ENCODE data around the gene ENPEP. TPM values are rescaled to one million over a fixed set of nuclear protein-coding genes. Genes with fewer than 3 reads are reported as not detected.

ENPEP gene
- total RNA-seq, 1 experiment from 2014 or later = 5.6 TPM

DNA sequence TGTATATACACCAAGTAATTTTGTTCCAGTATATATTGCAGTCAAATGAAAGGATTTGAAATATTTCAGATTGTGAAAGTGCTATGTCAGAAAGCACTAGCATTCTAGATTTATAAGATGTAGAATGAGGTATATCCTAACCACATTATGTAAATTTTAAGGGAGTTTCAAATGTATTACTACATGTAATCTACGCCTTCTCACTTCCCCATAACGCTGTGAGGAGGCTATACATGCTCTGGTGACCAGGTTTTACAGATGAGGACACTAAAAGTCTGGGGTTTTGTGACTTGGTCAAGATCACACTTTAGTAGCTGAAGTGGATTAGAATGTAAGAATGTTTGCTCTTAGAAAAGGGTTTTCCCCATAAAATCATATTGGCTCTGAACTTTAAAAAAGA is 8.1 kb downstream of the ENPEP start:
- no peaks in the 10 kb centered on the region for H3K36me3 ChIP-seq (ENCODE audit: control insufficient read depth, insufficient read depth, low read length)
- Mint-ChIP-seq H3K4me3 (ENCODE audit: unreplicated experiment) (no peak overlapping the region), H3K9me3 (ENCODE audit: unreplicated experiment) (no peaks in the 10 kb centered on the region), H3K27me3 (ENCODE audit: insufficient read depth, unreplicated experiment) (no peaks in the 10 kb centered on the region), H3K27ac (ENCODE audit: unreplicated experiment) (no peak overlapping the region), H3K4me1 (ENCODE audit: low read depth, unreplicated experiment) (peaks cover 25% of the 10 kb centered on the region), H3K36me3 (ENCODE audit: insufficient read depth, unreplicated experiment) (no peaks in the 10 kb centered on the region)
- BruUV-seq (replicated peaks) = no TSS peak
- POLR2A ChIA-PET = no interaction called here
- no peak for DNase-seq
- intact Hi-C loops (cut with micrococcal nuclease; ENCODE audit: unreplicated experiment) = no loop called here
- H3K27me3 ChIP-seq (replicated peaks; ENCODE audit: control insufficient read depth, insufficient read depth, low read length) = no peaks in the 10 kb centered on the region
- H3K9me3 ChIP-seq = no peaks in the 10 kb centered on the region
- H3K4me1 ChIP-seq = peaks cover 9% of the 10 kb centered on the region
- CTCF ChIA-PET = no interaction called here
- H3K4me3 ChIP-seq (ENCODE audit: low read depth, low read length) = no peak overlapping the region
- TF ChIP-seq, protein P1, sequence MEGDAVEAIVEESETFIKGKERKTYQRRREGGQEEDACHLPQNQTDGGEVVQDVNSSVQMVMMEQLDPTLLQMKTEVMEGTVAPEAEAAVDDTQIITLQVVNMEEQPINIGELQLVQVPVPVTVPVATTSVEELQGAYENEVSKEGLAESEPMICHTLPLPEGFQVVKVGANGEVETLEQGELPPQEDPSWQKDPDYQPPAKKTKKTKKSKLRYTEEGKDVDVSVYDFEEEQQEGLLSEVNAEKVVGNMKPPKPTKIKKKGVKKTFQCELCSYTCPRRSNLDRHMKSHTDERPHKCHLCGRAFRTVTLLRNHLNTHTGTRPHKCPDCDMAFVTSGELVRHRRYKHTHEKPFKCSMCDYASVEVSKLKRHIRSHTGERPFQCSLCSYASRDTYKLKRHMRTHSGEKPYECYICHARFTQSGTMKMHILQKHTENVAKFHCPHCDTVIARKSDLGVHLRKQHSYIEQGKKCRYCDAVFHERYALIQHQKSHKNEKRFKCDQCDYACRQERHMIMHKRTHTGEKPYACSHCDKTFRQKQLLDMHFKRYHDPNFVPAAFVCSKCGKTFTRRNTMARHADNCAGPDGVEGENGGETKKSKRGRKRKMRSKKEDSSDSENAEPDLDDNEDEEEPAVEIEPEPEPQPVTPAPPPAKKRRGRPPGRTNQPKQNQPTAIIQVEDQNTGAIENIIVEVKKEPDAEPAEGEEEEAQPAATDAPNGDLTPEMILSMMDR (IDR thresholded peaks at IDR 0.05; ENCODE audit: insufficient read depth in 1 of 2, low read depth in 1 of 2, low read length in 1 of 2, severe bottlenecking in 1 of 2, unreplicated experiment in 1 of 2) = no peak

DNA sequence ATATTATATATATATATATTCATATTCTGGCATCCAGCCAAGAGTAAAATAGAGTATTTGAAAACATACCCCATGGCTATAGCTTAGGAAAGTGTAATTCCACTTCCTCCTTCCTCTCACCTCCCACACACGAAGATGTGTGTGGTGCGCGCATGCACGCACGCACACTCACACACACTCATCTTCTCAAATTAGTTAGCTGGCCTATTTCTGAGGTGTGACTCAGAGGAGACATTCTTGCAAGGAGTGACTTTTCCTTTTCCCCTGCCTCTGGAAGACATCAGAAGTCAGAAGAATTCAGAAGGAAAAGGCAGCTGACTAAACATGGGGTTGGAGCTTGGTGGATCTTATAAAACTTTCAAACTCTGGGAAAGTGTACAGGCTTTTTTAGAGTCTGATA is 8.8 kb downstream of the ENPEP start:
- no peaks in the 10 kb centered on the region for H3K27me3 ChIP-seq (replicated peaks; ENCODE audit: control insufficient read depth, insufficient read depth, low read length)
- no peak overlapping the region for H3K4me3 Mint-ChIP-seq (ENCODE audit: unreplicated experiment)
- H3K9me3 Mint-ChIP-seq (ENCODE audit: unreplicated experiment) = no peaks in the 10 kb centered on the region
- no peaks in the 10 kb centered on the region for H3K9me3 ChIP-seq
- ChIA-PET POLR2A (no interaction called here), CTCF (no interaction called here)
- intact Hi-C loops (cut with micrococcal nuclease; ENCODE audit: unreplicated experiment) = no loop called here
- BruUV-seq (replicated peaks) = no TSS peak
- H3K36me3 Mint-ChIP-seq (ENCODE audit: insufficient read depth, unreplicated experiment) = no peaks in the 10 kb centered on the region
- peaks cover 25% of the 10 kb centered on the region for H3K4me1 Mint-ChIP-seq (ENCODE audit: low read depth, unreplicated experiment)
- H3K36me3 ChIP-seq (ENCODE audit: control insufficient read depth, insufficient read depth, low read length) = no peaks in the 10 kb centered on the region
- no peak overlapping the region for H3K4me3 ChIP-seq (ENCODE audit: low read depth, low read length)
- H3K4me1 ChIP-seq = peaks cover 9% of the 10 kb centered on the region
- no peak for DNase-seq
- H3K27me3 Mint-ChIP-seq (ENCODE audit: insufficient read depth, unreplicated experiment) = no peaks in the 10 kb centered on the region
- TF ChIP-seq, protein P1 (IDR thresholded peaks at IDR 0.05; ENCODE audit: insufficient read depth in 1 of 2, low read depth in 1 of 2, low read length in 1 of 2, severe bottlenecking in 1 of 2, unreplicated experiment in 1 of 2) = no peak
- H3K27ac Mint-ChIP-seq (ENCODE audit: unreplicated experiment) = no peak overlapping the region

DNA sequence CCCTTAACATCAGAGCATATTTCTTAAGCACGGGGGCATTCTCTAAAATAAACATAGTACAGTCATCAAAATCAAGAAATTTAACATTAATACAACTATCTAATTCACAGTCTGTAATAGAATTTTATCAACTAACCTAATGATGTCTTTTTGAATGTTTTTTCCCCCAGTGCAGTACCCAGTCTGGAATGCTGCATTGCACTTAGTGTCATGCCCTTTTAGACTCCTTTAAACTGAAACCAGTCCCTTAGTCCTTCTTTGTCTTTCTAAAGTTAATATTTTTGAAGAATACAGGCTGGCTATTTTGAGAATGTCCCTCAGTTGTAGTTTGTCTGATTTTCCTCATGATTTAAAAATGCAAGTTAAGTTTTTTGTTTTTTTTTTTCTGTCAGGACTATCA is 9.5 kb downstream of the ENPEP start:
- no TSS peak for BruUV-seq (replicated peaks)
- POLR2A ChIA-PET = no interaction called here
- H3K27ac Mint-ChIP-seq (ENCODE audit: unreplicated experiment) = no peak overlapping the region

More for the DNA sequence above, 9.5 kb downstream of the ENPEP start:
- Histone ChIP-seq H3K4me3 (ENCODE audit: low read depth, low read length) (no peak overlapping the region), H3K36me3 (ENCODE audit: control insufficient read depth, insufficient read depth, low read length) (no peaks in the 10 kb centered on the region), H3K4me1 (peaks cover 9% of the 10 kb centered on the region), H3K9me3 (no peaks in the 10 kb centered on the region), H3K27me3 (replicated peaks; ENCODE audit: control insufficient read depth, insufficient read depth, low read length) (no peaks in the 10 kb centered on the region)
- DNase-seq = no peak
- H3K4me1 Mint-ChIP-seq (ENCODE audit: low read depth, unreplicated experiment) = peaks cover 25% of the 10 kb centered on the region
- CTCF ChIA-PET = no interaction called here
- no peak overlapping the region for H3K4me3 Mint-ChIP-seq (ENCODE audit: unreplicated experiment)
- TF ChIP-seq, protein P1 (IDR thresholded peaks at IDR 0.05; ENCODE audit: insufficient read depth in 1 of 2, low read depth in 1 of 2, low read length in 1 of 2, severe bottlenecking in 1 of 2, unreplicated experiment in 1 of 2) = no peak
- no peaks in the 10 kb centered on the region for H3K36me3 Mint-ChIP-seq (ENCODE audit: insufficient read depth, unreplicated experiment)
- intact Hi-C loops (cut with micrococcal nuclease; ENCODE audit: unreplicated experiment) = no loop called here
- no peaks in the 10 kb centered on the region for H3K9me3 Mint-ChIP-seq (ENCODE audit: unreplicated experiment)
- no peaks in the 10 kb centered on the region for H3K27me3 Mint-ChIP-seq (ENCODE audit: insufficient read depth, unreplicated experiment)
